ENCODE results near the gene RNF220. TPM values are rescaled to one million over a fixed set of nuclear protein-coding genes. Genes with fewer than 3 reads are reported as not detected.

RNF220 gene
- total RNA-seq, 6 experiments from 2014 or later: 19.2 to 57.9 (median 23.0) TPM

DNA sequence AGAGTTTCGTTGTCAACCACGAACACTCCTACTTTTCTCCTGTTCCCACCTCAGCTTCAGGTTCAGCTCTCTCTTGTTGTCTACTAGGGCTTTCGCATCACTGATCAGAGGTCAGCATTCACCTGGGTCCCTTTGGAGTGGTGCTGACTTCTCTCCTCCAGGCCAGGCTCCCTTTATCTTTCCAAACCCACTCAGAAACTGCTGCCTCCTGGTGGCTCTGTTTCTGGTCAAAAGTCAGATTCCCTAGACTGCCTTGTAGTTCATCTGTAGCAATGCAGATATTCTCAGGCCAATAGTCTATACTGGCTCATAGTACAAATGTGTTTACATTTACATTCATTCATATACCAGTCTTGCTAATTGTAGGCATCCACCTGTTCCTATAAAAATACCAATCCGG is 43.6 kb upstream of the RNF220 start:
- no peak overlapping the region for H3K4me3 ChIP-seq
- H3K9me3 ChIP-seq: no peaks in the 10 kb centered on the region
- intact Hi-C loops (cut with DNase I): no loop called here
- ATAC-seq: peak; percentile 27 to 68 (median 46)
- no peaks in the 10 kb centered on the region for H3K27me3 ChIP-seq
- no peak for DNase-seq
- TF ChIP-seq, protein P1, sequence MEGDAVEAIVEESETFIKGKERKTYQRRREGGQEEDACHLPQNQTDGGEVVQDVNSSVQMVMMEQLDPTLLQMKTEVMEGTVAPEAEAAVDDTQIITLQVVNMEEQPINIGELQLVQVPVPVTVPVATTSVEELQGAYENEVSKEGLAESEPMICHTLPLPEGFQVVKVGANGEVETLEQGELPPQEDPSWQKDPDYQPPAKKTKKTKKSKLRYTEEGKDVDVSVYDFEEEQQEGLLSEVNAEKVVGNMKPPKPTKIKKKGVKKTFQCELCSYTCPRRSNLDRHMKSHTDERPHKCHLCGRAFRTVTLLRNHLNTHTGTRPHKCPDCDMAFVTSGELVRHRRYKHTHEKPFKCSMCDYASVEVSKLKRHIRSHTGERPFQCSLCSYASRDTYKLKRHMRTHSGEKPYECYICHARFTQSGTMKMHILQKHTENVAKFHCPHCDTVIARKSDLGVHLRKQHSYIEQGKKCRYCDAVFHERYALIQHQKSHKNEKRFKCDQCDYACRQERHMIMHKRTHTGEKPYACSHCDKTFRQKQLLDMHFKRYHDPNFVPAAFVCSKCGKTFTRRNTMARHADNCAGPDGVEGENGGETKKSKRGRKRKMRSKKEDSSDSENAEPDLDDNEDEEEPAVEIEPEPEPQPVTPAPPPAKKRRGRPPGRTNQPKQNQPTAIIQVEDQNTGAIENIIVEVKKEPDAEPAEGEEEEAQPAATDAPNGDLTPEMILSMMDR (IDR thresholded peaks at IDR 0.05): peak in 2 of 4 donors; percentile 5 to 16
- no peak for TF ChIP-seq POLR2A (IDR thresholded peaks at IDR 0.05)
- no peaks in the 10 kb centered on the region for H3K4me1 ChIP-seq
- 50% methylated on average over 3 of the region's 4 CpGs for WGBS (ENCODE audit: insufficient coverage, low coverage, low lambda C conversion rate, missing lambda C conversion rate)
- H3K27ac ChIP-seq: no peak overlapping the region
- no peaks in the 10 kb centered on the region for H3K36me3 ChIP-seq

DNA sequence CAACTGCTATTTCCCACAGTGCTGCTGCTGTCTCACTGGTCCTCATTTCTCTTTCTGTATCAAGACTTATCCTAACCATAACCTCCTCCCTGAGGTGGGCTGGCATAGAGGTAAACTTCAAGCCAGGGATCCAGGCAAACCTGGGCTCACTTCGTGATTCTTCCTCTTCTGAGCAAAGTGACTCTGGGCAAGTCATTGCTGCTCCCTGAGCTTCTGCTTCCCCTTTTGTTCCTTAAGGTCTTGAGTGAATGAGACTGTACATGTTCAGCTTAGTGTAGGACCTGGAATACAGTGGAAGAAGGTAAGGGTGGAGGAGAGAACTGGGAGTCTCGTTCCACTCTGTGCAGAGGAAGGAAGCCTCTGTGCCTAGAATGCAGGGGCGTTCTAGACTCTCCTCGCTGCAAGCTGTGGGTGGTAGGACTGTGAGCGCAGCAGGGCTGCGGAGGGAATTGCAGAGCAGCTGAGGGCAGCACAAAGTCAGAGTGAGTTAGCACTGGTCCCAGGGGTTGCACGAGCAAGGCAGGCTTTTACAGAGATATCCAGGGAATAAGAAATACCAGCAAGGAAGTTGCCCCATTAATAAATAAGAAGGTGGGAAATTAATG is 38.6 kb upstream of the RNF220 start:
- 76% methylated on average over 7 of the region's 7 CpGs for WGBS (ENCODE audit: insufficient coverage, low coverage, low lambda C conversion rate, missing lambda C conversion rate)
- no peak for DNase-seq
- H3K4me3 ChIP-seq: no peak overlapping the region
- no peaks in the 10 kb centered on the region for H3K36me3 ChIP-seq
- H3K4me1 ChIP-seq: no peaks in the 10 kb centered on the region
- H3K27ac ChIP-seq: no peak overlapping the region
- no peaks in the 10 kb centered on the region for H3K9me3 ChIP-seq
- no peaks in the 10 kb centered on the region for H3K27me3 ChIP-seq
- no peak for TF ChIP-seq POLR2A (IDR thresholded peaks at IDR 0.05)
- TF ChIP-seq, protein P1 (IDR thresholded peaks at IDR 0.05): no peak
- intact Hi-C loops (cut with DNase I): no loop called here
- ATAC-seq: no peak

DNA sequence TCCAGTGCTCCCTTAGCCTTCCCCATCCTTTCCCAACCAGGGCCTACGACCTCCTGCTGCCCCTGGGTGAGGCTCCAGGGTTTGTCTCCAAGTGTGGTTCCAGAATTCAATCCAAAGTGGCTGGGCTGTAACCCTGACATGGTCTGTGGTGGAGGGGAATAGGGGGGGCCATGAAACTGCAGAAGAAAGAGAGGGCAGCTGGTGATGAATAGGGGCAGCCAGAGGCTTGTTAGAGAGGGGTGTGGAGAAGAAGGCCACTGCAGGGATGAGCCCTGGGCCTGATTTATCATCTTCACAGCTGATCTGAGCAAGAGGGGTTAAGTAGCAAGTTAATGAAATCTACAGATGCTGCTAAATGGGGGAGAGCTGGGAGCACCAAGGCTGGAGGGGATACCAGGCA is 37.1 kb upstream of the RNF220 start:
- H3K4me3 ChIP-seq: no peak overlapping the region
- ATAC-seq (no peak), DNase-seq (no peak)
- H3K27ac ChIP-seq: no peak overlapping the region
- TF ChIP-seq, protein P1 (IDR thresholded peaks at IDR 0.05): no peak
- no peak for TF ChIP-seq POLR2A (IDR thresholded peaks at IDR 0.05)
- no peaks in the 10 kb centered on the region for H3K9me3 ChIP-seq
- no peaks in the 10 kb centered on the region for H3K27me3 ChIP-seq
- H3K36me3 ChIP-seq: no peaks in the 10 kb centered on the region
- WGBS (ENCODE audit: insufficient coverage, low coverage, low lambda C conversion rate, missing lambda C conversion rate): 80% methylated on average over 1 of the region's 1 CpG
- H3K4me1 ChIP-seq: no peaks in the 10 kb centered on the region
- intact Hi-C loops (cut with DNase I): no loop called here

GRCh38 chr1:44368471-44369151 is 36.4 kb upstream of the RNF220 start:
- TF ChIP-seq, protein P1 (IDR thresholded peaks at IDR 0.05): no peak
- TF ChIP-seq POLR2A (IDR thresholded peaks at IDR 0.05): no peak
- 58% methylated on average over 4 of the region's 12 CpGs for WGBS (ENCODE audit: insufficient coverage, low coverage, low lambda C conversion rate, missing lambda C conversion rate)

More at GRCh38 chr1:44368471-44369151, 36.4 kb upstream of the RNF220 start:
- H3K4me3 ChIP-seq: no peak overlapping the region
- intact Hi-C loops (cut with DNase I): no loop called here
- no peak for DNase-seq
- no peak overlapping the region for H3K27ac ChIP-seq
- H3K4me1 ChIP-seq: no peaks in the 10 kb centered on the region
- no peaks in the 10 kb centered on the region for H3K27me3 ChIP-seq
- no peaks in the 10 kb centered on the region for H3K36me3 ChIP-seq
- ATAC-seq: no peak
- no peaks in the 10 kb centered on the region for H3K9me3 ChIP-seq
